NT2/D1 (cell line): Measurements from ENCODE around the gene BRD9.

ENCODE experiments used
- SUZ12 ChIP-seq: IDR thresholded peaks from 2 replicates; pipeline ENCODE4 v1.6.1; 2011; ENCODE audit not compliant: insufficient read length, insufficient read depth; ENCODE audit errors: extremely low read depth
- YY1 ChIP-seq: IDR thresholded peaks from 2 replicates; pipeline ENCODE4 v1.6.1; 2011; ENCODE audit not compliant: insufficient read length, insufficient read depth
- ZNF274 ChIP-seq: IDR thresholded peaks from 2 replicates; pipeline ENCODE4 v1.6.1; 2011; ENCODE audit warnings: mild to moderate bottlenecking, low read depth, low read length

DNA sequence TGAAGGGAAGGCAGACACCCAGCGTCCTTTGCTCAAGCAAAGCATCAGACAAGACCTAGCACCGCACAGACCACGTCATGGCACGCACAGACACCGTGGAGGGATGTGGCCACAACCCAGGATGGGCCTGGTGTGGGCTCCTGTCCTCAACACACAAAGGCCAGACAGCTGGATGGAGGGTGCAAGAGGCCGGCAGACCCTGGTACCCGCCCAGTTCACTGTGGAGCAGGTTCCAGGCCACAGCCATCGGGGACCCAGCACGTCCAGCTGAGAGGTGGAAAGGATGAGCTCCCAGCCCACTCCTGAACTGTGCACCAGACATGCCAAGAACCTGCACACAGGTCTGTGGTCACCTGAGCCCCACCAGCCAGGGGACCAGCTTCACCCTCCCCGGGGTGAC lies 26.8 kb downstream of the BRD9 start:
- no peak for TF ChIP-seq YY1
- no peak for TF ChIP-seq ZNF274
- no peak for TF ChIP-seq SUZ12
